Hepatocyte (in vitro differentiated cells): ENCODE results near the gene TESK1.

ENCODE experiments used
- CTCF ChIP-seq: fragments of 200-600 bp; sonication (generic); IDR thresholded peaks from 2 replicates; pipeline ENCODE4 v1.5.1; 2016; ENCODE audit warnings: antibody characterized with exemption, mild to moderate bottlenecking; ENCODE audit not compliant: poor library complexity
- EZH2phosphoT487 ChIP-seq: fragments of 200-600 bp; sonication (generic); IDR thresholded peaks from one replicate; pipeline ENCODE4 v1.6.1; 2018; ENCODE audit warnings: antibody characterized with exemption, mild to moderate bottlenecking, low read depth, moderate library complexity; ENCODE audit not compliant: unreplicated experiment, severe bottlenecking

DNA sequence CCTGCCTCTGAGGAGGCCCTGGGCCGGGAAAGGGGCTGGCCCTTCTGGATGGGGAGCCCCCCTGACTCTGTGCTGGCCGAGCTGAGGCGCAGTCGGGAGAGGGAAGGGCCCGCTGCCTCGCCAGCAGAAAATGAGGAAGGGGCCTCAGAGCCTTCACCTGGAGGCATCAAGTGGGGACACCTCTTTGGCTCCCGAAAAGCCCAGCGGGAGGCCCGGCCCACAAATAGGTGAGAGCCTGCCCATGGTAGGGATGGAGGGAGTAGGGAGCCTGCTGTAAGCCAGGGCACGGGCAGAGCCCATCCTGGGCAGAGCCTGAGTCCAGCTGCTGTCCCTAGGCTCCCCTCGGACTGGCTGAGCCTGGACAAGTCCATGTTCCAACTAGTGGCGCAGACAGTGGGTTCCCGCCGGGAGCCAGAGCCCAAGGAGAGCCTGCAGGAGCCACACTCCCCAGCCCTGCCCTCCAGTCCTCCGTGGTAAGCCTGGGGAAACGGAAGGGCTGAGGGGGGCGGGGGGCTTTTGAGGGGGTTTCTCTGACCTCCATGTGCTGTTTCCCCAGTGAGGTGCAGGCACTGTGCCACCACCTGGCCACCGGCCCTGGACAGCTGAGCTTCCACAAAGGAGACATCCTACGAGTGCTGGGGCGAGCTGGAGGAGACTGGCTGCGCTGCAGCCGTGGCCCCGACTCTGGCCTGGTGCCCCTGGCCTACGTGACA is 44.3 kb upstream of the TESK1 start:
- no peak for TF ChIP-seq CTCF
- TF ChIP-seq EZH2phosphoT487: no peak
